Aorta (tissue), 5 donors: ENCODE results near the gene C9orf85. TPM values are rescaled to one million over a fixed set of nuclear protein-coding genes. Genes with fewer than 3 reads are reported as not detected.

ENCODE experiments used
- ATAC-seq: fragments of 200-7000 bp; cut with Tn5 transposase; one replicate; pipeline ENCODE4 v1.9.1; 2022; ENCODE audit warnings: moderate library complexity; ENCODE audit not compliant: low FRiP score
- DNase-seq, 2 donors: peaks; one replicate each; pipeline ENCODE4 v3.0.0-alpha.2; 2020
- H3K27ac ChIP-seq, 2 donors: one replicate each; pipeline ENCODE4 v1.5.1; 2013; ENCODE audit warnings: low read length in 2 of 2, mild to moderate bottlenecking in 2 of 2, moderate library complexity in 2 of 2, control low read depth in 1 of 2, inconsistent platforms in 1 of 2, low read depth in 1 of 2
- H3K27me3 ChIP-seq, 2 donors: one replicate each; pipeline ENCODE4 v1.6.1; 2013; ENCODE audit warnings: control low read depth in 1 of 2, low read length in 1 of 2, mild to moderate bottlenecking in 1 of 2, moderate library complexity in 1 of 2; ENCODE audit not compliant: insufficient read depth in 2 of 2, control insufficient read depth in 1 of 2
- H3K36me3 ChIP-seq, 2 donors: one replicate each; pipeline ENCODE4 v1.6.1; 2013; ENCODE audit warnings: control low read depth in 1 of 2, low read length in 1 of 2, mild to moderate bottlenecking in 1 of 2; ENCODE audit not compliant: insufficient read depth in 2 of 2, control insufficient read depth in 1 of 2
- H3K4me1 ChIP-seq, 2 donors: one replicate each; pipeline ENCODE4 v1.6.1; 2013; ENCODE audit warnings: low read length in 2 of 2, control low read depth in 1 of 2, mild to moderate bottlenecking in 1 of 2, moderate library complexity in 1 of 2; ENCODE audit not compliant: insufficient read depth in 2 of 2, control insufficient read depth in 1 of 2
- H3K4me3 ChIP-seq, 2 donors: one replicate each; pipeline ENCODE4 v1.5.1; 2013; ENCODE audit warnings: low read length in 2 of 2, control low read depth in 1 of 2, mild to moderate bottlenecking in 1 of 2
- H3K9me3 ChIP-seq: one replicate; pipeline ENCODE4 v1.6.1; 2013; ENCODE audit warnings: mild to moderate bottlenecking, low read length; ENCODE audit not compliant: control insufficient read depth
- WGBS, 2 donors: extraction: QIAGEN DNeasy Blood & Tissue Kit; methylation state at CpG; one replicate each; pipeline ENCODE4 v1.1.7; 2013; 5-methylcytosine and 5-hydroxymethylcytosine counted together
- intact Hi-C, 2 donors: fragments of 100-400 bp; cut with DNase I; formaldehyde crosslinking; loops; one replicate each; pipeline versions ENCODE4 v1.14.2 to v1.15.0; 2022
- polyA plus RNA-seq, 2 donors: library from polyadenylated mRNA; stranded (reverse); fragments of 200-250 nt; gene quantifications; one replicate each; pipeline ENCODE4 v1.2.3, GENCODE V29; 2013
- total RNA-seq, 2 donors: library from RNA; stranded (reverse); fragmentation: NEBNext Ultra II Directional; extraction: Animal tissue kit (Norgen Biotek cat#: 25700); gene quantifications; one replicate each; pipeline ENCODE4 v1.2.1, GENCODE V29; 2021
- donor health status: healthy with polysubstance abuse.
- donor health status: Bipolar disorder and iron deficiency.
- donor health status: DM: no; HTN: no; CAD: no.
- donor health status: DM: no; HTN: no; CAD: no.
- donor health status: DM: yes; HTN: yes; CAD: no.

C9orf85 gene
- total and polyA plus RNA-seq, 4 donors = 15.5 to 17.9 (median 16.8) TPM

GRCh38 chr9:71915495-71915894 is 4.1 kb downstream of the C9orf85 start:
- no peak for DNase-seq
- Histone ChIP-seq H3K36me3 (no peaks in the 10 kb centered on the region), H3K27ac (no peak overlapping the region), H3K4me3 (no peak overlapping the region), H3K4me1 (peaks cover 2 to 7% of the 10 kb centered on the region in 2 donors), H3K9me3 (no peaks in the 10 kb centered on the region), H3K27me3 (no peaks in the 10 kb centered on the region)
- ATAC-seq = no peak
- intact Hi-C loops = no loop called here

- no peak for DNase-seq
Measured at GRCh38 chr9:71916834-71917534, 5.5 kb downstream of the C9orf85 start.

GRCh38 chr9:71918419-71918818 is 7.0 kb downstream of the C9orf85 start:
- Histone ChIP-seq H3K36me3 (no peaks in the 10 kb centered on the region), H3K4me3 (no peak overlapping the region), H3K27me3 (no peaks in the 10 kb centered on the region), H3K27ac (no peak overlapping the region), H3K9me3 (no peaks in the 10 kb centered on the region), H3K4me1 (peaks cover 3% of the 10 kb centered on the region in 2 donors)
- 96% methylated on average over 5 of the region's 5 CpGs for WGBS, 2 donors
- intact Hi-C loops = no loop called here
- no peak for ATAC-seq
- no peak for DNase-seq

More at GRCh38 chr9:71916834-71917534, 5.5 kb downstream of the C9orf85 start:
- no peak for ATAC-seq
- intact Hi-C loops = no loop called here
- no peaks in the 10 kb centered on the region for H3K27me3 ChIP-seq
- H3K36me3 ChIP-seq = no peaks in the 10 kb centered on the region
- no peaks in the 10 kb centered on the region for H3K9me3 ChIP-seq
- H3K27ac ChIP-seq = no peak overlapping the region
- no peak overlapping the region for H3K4me3 ChIP-seq
- peaks cover 3 to 7% of the 10 kb centered on the region in 2 donors for H3K4me1 ChIP-seq

- H3K9me3 ChIP-seq = no peaks in the 10 kb centered on the region
- WGBS, 2 donors = 63 to 79% methylated on average over 1 of the region's 1 CpG
- DNase-seq (no peak), ATAC-seq (no peak)
- no peak overlapping the region for H3K27ac ChIP-seq
- H3K4me1 ChIP-seq = peaks cover 2 to 3% of the 10 kb centered on the region in 2 donors
- no peaks in the 10 kb centered on the region for H3K27me3 ChIP-seq
- intact Hi-C loops = no loop called here
- no peaks in the 10 kb centered on the region for H3K36me3 ChIP-seq
- no peak overlapping the region for H3K4me3 ChIP-seq
Measured at GRCh38 chr9:71920456-71921189, 9.2 kb downstream of the C9orf85 start.

- peaks cover 2 to 3% of the 10 kb centered on the region in 2 donors for H3K4me1 ChIP-seq
- ATAC-seq (no peak), DNase-seq (no peak)
- H3K27ac ChIP-seq = no peak overlapping the region
- H3K36me3 ChIP-seq = no peaks in the 10 kb centered on the region
- H3K9me3 ChIP-seq = no peaks in the 10 kb centered on the region
- intact Hi-C loops = no loop called here
- no peaks in the 10 kb centered on the region for H3K27me3 ChIP-seq
- no peak overlapping the region for H3K4me3 ChIP-seq
Measured at GRCh38 chr9:71921190-71921814, 9.9 kb downstream of the C9orf85 start.

GRCh38 chr9:71924576-71924975 is 13.1 kb downstream of the C9orf85 start:
- H3K27ac ChIP-seq = no peak overlapping the region
- intact Hi-C loops = no loop called here

GRCh38 chr9:71925834-71926233 is 14.4 kb downstream of the C9orf85 start:
- Histone ChIP-seq H3K27me3 (no peaks in the 10 kb centered on the region), H3K4me3 (no peak overlapping the region), H3K27ac (no peak overlapping the region), H3K36me3 (no peaks in the 10 kb centered on the region), H3K9me3 (no peaks in the 10 kb centered on the region), H3K4me1 (no peaks in the 10 kb centered on the region)
- intact Hi-C loops = no loop called here
- DNase-seq (no peak), ATAC-seq (no peak)

More at GRCh38 chr9:71924576-71924975, 13.1 kb downstream of the C9orf85 start:
- no peaks in the 10 kb centered on the region for H3K27me3 ChIP-seq
- H3K36me3 ChIP-seq = no peaks in the 10 kb centered on the region
- peaks cover 0 to 3% of the 10 kb centered on the region in 2 donors for H3K4me1 ChIP-seq
- no peaks in the 10 kb centered on the region for H3K9me3 ChIP-seq
- no peak for DNase-seq
- no peak for ATAC-seq
- H3K4me3 ChIP-seq = no peak overlapping the region

- ATAC-seq = no peak
- no peak overlapping the region for H3K4me3 ChIP-seq
- DNase-seq = no peak
- no peaks in the 10 kb centered on the region for H3K36me3 ChIP-seq
- no peaks in the 10 kb centered on the region for H3K27me3 ChIP-seq
- intact Hi-C loops = no loop called here
- WGBS, 2 donors = 97% methylated on average over 1 of the region's 1 CpG
- H3K9me3 ChIP-seq = no peaks in the 10 kb centered on the region
- no peak overlapping the region for H3K27ac ChIP-seq
- H3K4me1 ChIP-seq = no peaks in the 10 kb centered on the region
Measured at GRCh38 chr9:71928376-71928775, 16.9 kb downstream of the C9orf85 start.

GRCh38 chr9:71928806-71929205 is 17.4 kb downstream of the C9orf85 start:
- DNase-seq (no peak), ATAC-seq (no peak)
- no peaks in the 10 kb centered on the region for H3K27me3 ChIP-seq
- H3K27ac ChIP-seq = no peak overlapping the region
- intact Hi-C loops = no loop called here
- no peaks in the 10 kb centered on the region for H3K9me3 ChIP-seq
- H3K4me1 ChIP-seq = no peaks in the 10 kb centered on the region
- no peaks in the 10 kb centered on the region for H3K36me3 ChIP-seq
- WGBS, 2 donors = 97 to 100% methylated on average over 2 of the region's 2 CpGs
- no peak overlapping the region for H3K4me3 ChIP-seq
